MCF 10A (cell line): ENCODE data around the gene TRANK1. TPM values are rescaled to one million over a fixed set of nuclear protein-coding genes. Genes with fewer than 3 reads are reported as not detected.

ENCODE experiments used
- Bru-seq: library from RNA; stranded (reverse); fragments of 400-500 nt; gene quantifications from one replicate; lab custom pipeline; 2021; lab: Mats Ljungman, UMichigan
- BruChase-seq, 2 experiments: library from RNA; stranded (reverse); fragments of 400-500 nt; gene quantifications; one replicate each; lab custom pipeline; 2021; lab: Mats Ljungman, UMichigan
- BruUV-seq: library from RNA; stranded (reverse); fragments of 400-500 nt; replicated peaks from 2 replicates; lab custom pipeline; 2021; lab: Mats Ljungman, UMichigan
- CTCF ChIA-PET: fragments of 300-600 bp; sonication (Branson Sonifier 250); formaldehyde crosslinking; extraction: SDS; loops from one replicate; lab custom pipeline; 2021; ENCODE audit warnings: antibody characterized with exemption, inconsistent platforms; lab: Yijun Ruan, JAX
- POLR2A ChIA-PET: fragments of 300-600, 350-650 bp; sonication (Branson Sonifier 250); formaldehyde crosslinking; extraction: SDS; loops from one replicate; lab custom pipeline; 2020; ENCODE audit warnings: antibody characterized with exemption, inconsistent platforms; lab: Yijun Ruan, JAX
- DNase-seq: peaks from one replicate; pipeline ENCODE4 v3.0.0-alpha.2; 2018; ENCODE audit not compliant: unreplicated experiment
- H3K27ac Mint-ChIP-seq: one replicate; pipeline ENCODE4 v1.8.0; 2022; ENCODE audit warnings: mild to moderate bottlenecking, low read depth, mixed read lengths; ENCODE audit not compliant: unreplicated experiment
- H3K27me3 Mint-ChIP-seq: one replicate; pipeline ENCODE4 v1.8.0; 2022; ENCODE audit warnings: mixed read lengths; ENCODE audit not compliant: insufficient read depth, unreplicated experiment
- H3K36me3 Mint-ChIP-seq: one replicate; pipeline ENCODE4 v1.8.0; 2022; ENCODE audit warnings: mild to moderate bottlenecking, moderate library complexity, mixed read lengths; ENCODE audit not compliant: insufficient read depth, unreplicated experiment
- H3K4me1 Mint-ChIP-seq: one replicate; pipeline ENCODE4 v1.8.0; 2022; ENCODE audit warnings: mixed read lengths; ENCODE audit not compliant: insufficient read depth, unreplicated experiment
- H3K4me3 Mint-ChIP-seq: one replicate; pipeline ENCODE4 v1.8.0; 2022; ENCODE audit warnings: mild to moderate bottlenecking, moderate library complexity, mixed read lengths; ENCODE audit not compliant: unreplicated experiment
- H3K9me3 Mint-ChIP-seq: one replicate; pipeline ENCODE4 v1.8.0; 2022; ENCODE audit warnings: mixed read lengths; ENCODE audit not compliant: unreplicated experiment
- CTCF ChIP-seq: fragments of 200-600 bp; IDR thresholded peaks from one replicate; pipeline ENCODE4 v1.8.0; 2022; ENCODE audit warnings: antibody characterized with exemption, mild to moderate bottlenecking; ENCODE audit not compliant: unreplicated experiment
- intact Hi-C: fragments of 100-400 bp; cut with micrococcal nuclease; formaldehyde crosslinking; loops from 2 replicates; pipeline ENCODE4 v1.14.1; 2022
- long read RNA-seq: library from polyadenylated mRNA; stranded (forward); transcript quantifications from one replicate; pipeline ENCODE4 v2.0.0, GENCODE V29; 2022
- total RNA-seq: library from RNA; stranded (reverse); gene quantifications from 2 replicates; pipeline ENCODE4 v1.2.3, GENCODE V29; 2022

The TRANK1 gene
- 4.7 and 4.9 TPM in 2 replicates for total RNA-seq
- Bru-seq, nascent RNA, result percentile 39 among the genes with signal in this experiment
- BruChase-seq, experiment 1, labeled RNA remaining after a 6-hour chase, result percentile 45 among the genes with signal in this experiment
- BruChase-seq, experiment 2, labeled RNA remaining after a 2-hour chase, result percentile 39 among the genes with signal in this experiment
- long read RNA-seq, partial matches to known transcripts, result 1 of 1 reads
- long read RNA-seq, other reads (novel, unspliced or antisense), result 0 of 1 reads

GRCh38 chr3:36944641-36945270, at the start of gene TRANK1:
TSS of gene TRANK1 (minus strand) at chr3:36945054. CDS start at chr3:36944809, 245 bp downstream.
- Mint-ChIP-seq H3K27ac (no peak within 1 kb of the TSS), H3K9me3 (peaks cover 17% of the 10 kb centered on the region), H3K4me3 (no peak within 1 kb of the TSS), H3K4me1 (no peaks in the 10 kb centered on the region), H3K36me3 (no peaks in the 10 kb centered on the region), H3K27me3 (no peaks in the 10 kb centered on the region)
- POLR2A ChIA-PET, result no interaction called here
- BruUV-seq, result no TSS peak
- no peak for TF ChIP-seq CTCF
- intact Hi-C loops, result no loop called here
- DNase-seq, result no peak
- CTCF ChIA-PET, result interaction anchor here (0.6 kb wide), 1 partner anchor 980 kb away, joined by 3 read pairs; no protein-coding TSS in a partner anchor

GRCh38 chr3:36993326-36994283, 48.8 kb upstream of the TRANK1 start, which contains the start of gene MLH1:
TSS of gene MLH1 (plus strand) at chr3:36993518. CDS start at chr3:36993548, 30 bp downstream.
- no peak within 1 kb of the TSS for H3K4me3 Mint-ChIP-seq
- H3K27me3 Mint-ChIP-seq, result no peaks in the 10 kb centered on the region
- TSS peak; percentile 84 for BruUV-seq
- H3K9me3 Mint-ChIP-seq, result no peaks in the 10 kb centered on the region
- DNase-seq, result peak; percentile 89
- intact Hi-C loops, result loop anchor here (1.0 kb wide), 2 partner anchors 181 to 220 kb away; partner anchors contain the start of gene LRRFIP2
- H3K27ac Mint-ChIP-seq, result no peak within 1 kb of the TSS
- ChIA-PET POLR2A (interaction anchor here (0.6 to 4.6 kb wide), 35 partner anchors 10 to 1270 kb away, joined by 3 to 32 read pairs (median 4); no protein-coding TSS in a partner anchor), CTCF (interaction anchor here (0.6 to 2.3 kb wide), 10 partner anchors 35 to 265 kb away, joined by 3 to 11 read pairs (median 4); no protein-coding TSS in a partner anchor)
- peaks cover 49% of the 10 kb centered on the region for H3K36me3 Mint-ChIP-seq
- no peaks in the 10 kb centered on the region for H3K4me1 Mint-ChIP-seq
- no peak for TF ChIP-seq CTCF

GRCh38 chr3:36992806-36993325, 48.0 kb upstream of the TRANK1 start, which contains the start of gene EPM2AIP1:
TSS of gene EPM2AIP1 (minus strand) at chr3:36993131. CDS start at chr3:36993077, 54 bp downstream.
- peak; percentile 100 for DNase-seq
- Mint-ChIP-seq H3K4me1 (peaks cover 7% of the 10 kb centered on the region), H3K27me3 (no peaks in the 10 kb centered on the region), H3K36me3 (peaks cover 49% of the 10 kb centered on the region), H3K4me3 (no peak within 1 kb of the TSS), H3K9me3 (no peaks in the 10 kb centered on the region), H3K27ac (no peak within 1 kb of the TSS)
- BruUV-seq, result no TSS peak
- intact Hi-C loops, result loop anchor here (1.0 kb wide), 2 partner anchors 181 to 220 kb away; partner anchors contain the start of gene LRRFIP2
- peak; percentile 14 for TF ChIP-seq CTCF
- CTCF ChIA-PET, result interaction anchor here (0.6 to 2.3 kb wide), 10 partner anchors 35 to 264 kb away, joined by 3 to 11 read pairs (median 3); no protein-coding TSS in a partner anchor
- POLR2A ChIA-PET, result interaction anchor here (0.6 to 4.6 kb wide), 30 partner anchors 11 to 1269 kb away, joined by 3 to 32 read pairs (median 4); no protein-coding TSS in a partner anchor
